ENCODE data around the gene SOHLH2. TPM values are rescaled to one million over a fixed set of nuclear protein-coding genes. Genes with fewer than 3 reads are reported as not detected.
A peak's percentile ranks its signal among the peaks of the same experiment; 100 is the strongest.

Gene SOHLH2, protein sequence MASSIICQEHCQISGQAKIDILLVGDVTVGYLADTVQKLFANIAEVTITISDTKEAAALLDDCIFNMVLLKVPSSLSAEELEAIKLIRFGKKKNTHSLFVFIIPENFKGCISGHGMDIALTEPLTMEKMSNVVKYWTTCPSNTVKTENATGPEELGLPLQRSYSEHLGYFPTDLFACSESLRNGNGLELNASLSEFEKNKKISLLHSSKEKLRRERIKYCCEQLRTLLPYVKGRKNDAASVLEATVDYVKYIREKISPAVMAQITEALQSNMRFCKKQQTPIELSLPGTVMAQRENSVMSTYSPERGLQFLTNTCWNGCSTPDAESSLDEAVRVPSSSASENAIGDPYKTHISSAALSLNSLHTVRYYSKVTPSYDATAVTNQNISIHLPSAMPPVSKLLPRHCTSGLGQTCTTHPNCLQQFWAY
- total RNA-seq (under 1 TPM; 0.11 to 0.28 TPM), polyA plus RNA-seq (under 1 TPM; 0.04 to 0.05 TPM)
- long read RNA-seq, donor 1 = 0 reads
- long read RNA-seq, donor 2 = 0 reads
- long read RNA-seq, donor 3 = 0 reads
- long read RNA-seq, donor 4 = 0 reads
- long read RNA-seq, donor 5 = 0 reads

DNA sequence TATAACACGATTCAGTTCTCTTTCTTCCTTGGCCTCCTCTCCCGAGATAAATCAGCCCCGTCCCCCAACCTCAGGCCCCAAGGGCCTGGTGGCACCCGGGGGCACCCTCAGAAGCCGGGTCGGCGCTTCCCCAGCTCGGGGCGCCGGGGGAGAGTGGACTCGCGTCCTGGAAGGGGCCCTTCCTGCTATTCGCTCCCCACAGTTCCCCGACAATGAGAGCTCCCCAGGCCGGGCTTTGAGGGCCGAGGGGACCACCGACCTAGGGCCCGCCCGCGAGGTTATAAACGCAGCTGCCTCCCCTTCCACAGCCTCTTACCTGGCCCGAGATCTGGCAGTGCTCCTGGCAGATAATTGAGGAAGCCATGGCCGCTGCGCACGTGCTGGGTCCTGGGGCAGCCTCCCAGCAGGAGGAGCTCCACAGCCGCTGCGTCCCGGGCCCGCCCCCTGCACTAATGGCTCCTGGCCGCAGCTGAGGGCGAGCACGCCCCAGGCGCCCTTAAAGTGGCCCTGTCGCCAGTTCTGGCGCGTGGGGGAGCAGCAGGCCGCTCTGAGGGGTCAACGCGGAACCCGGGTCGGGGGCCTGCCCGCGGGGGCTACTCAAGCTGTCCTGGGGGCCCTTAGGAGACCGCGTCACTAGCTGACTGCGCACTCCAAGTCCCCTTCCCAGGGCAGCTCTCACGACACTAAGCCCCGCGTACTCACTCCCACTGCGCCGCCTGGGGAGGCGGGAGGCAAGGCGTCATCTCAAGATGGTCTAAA lies at the start of gene SOHLH2:
TSS of gene SOHLH2 (minus strand) at position 394 of the 759 bp plus-strand sequence. CDS start at position 364, 30 bp downstream.
- Histone ChIP-seq H3K27ac (ENCODE audit: low read depth in 1 of 2, low read length in 1 of 2) (no peak within 1 kb of the TSS), H3K9me3 (ENCODE audit: control insufficient read depth in 4 of 4, insufficient read depth in 3 of 4, low read length in 3 of 4) (peaks cover 0 to 3% (median 0%) of the 10 kb centered on the region in 4 donors), H3K9ac (ENCODE audit: insufficient read depth in 1 of 2, low read length in 2 of 2) (no peak within 1 kb of the TSS), H3K36me3 (ENCODE audit: control insufficient read depth in 4 of 4, insufficient read depth in 4 of 4, low read length in 4 of 4) (no peaks in the 10 kb centered on the region), H3K4me1 (ENCODE audit: control insufficient read depth in 5 of 5, insufficient read depth in 5 of 5, low read length in 5 of 5) (peaks cover 0 to 4% (median 0%) of the 10 kb centered on the region in 5 donors), H3K4me3 (no peak within 1 kb of the TSS), H3K27me3 (ENCODE audit: control insufficient read depth in 3 of 3, insufficient read depth in 3 of 3, low read length in 2 of 3) (no peaks in the 10 kb centered on the region)
- ATAC-seq (ENCODE audit: insufficient read depth, low FRiP score) (no peak), DNase-seq (no peak)
- TF ChIP-seq, protein P1, sequence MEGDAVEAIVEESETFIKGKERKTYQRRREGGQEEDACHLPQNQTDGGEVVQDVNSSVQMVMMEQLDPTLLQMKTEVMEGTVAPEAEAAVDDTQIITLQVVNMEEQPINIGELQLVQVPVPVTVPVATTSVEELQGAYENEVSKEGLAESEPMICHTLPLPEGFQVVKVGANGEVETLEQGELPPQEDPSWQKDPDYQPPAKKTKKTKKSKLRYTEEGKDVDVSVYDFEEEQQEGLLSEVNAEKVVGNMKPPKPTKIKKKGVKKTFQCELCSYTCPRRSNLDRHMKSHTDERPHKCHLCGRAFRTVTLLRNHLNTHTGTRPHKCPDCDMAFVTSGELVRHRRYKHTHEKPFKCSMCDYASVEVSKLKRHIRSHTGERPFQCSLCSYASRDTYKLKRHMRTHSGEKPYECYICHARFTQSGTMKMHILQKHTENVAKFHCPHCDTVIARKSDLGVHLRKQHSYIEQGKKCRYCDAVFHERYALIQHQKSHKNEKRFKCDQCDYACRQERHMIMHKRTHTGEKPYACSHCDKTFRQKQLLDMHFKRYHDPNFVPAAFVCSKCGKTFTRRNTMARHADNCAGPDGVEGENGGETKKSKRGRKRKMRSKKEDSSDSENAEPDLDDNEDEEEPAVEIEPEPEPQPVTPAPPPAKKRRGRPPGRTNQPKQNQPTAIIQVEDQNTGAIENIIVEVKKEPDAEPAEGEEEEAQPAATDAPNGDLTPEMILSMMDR (IDR thresholded peaks at IDR 0.05; ENCODE audit: control extremely low read depth, extremely low read depth) = no peak
- 94 to 96% methylated on average over 52 to 53 of the region's 53 CpGs for WGBS, 2 donors

DNA sequence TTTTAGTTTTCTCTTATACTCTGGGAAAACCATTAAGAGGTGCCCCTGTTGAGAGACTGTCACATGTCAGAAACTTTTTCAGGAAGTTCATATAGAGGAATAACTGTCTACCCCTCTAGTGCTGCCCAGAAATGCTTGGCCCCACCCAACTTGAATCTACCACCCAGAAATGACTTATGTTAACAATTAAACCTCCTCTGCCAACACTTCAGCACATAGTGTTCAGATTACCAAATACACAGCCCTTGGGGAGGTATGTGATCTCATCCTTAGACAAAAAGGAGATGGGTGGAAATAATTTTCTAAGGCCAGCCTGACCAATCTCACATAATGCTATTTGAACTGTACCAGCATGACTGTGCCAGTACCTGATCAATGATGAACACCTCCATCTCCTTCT lies 47.6 kb upstream of the SOHLH2 start:
- no peak overlapping the region for H3K27ac ChIP-seq (ENCODE audit: low read depth in 1 of 2, low read length in 1 of 2)
- no peak overlapping the region for H3K4me3 ChIP-seq
- no peaks in the 10 kb centered on the region for H3K36me3 ChIP-seq (ENCODE audit: control insufficient read depth in 4 of 4, insufficient read depth in 4 of 4, low read length in 4 of 4)
- DNase-seq = no peak
- peaks cover 0 to 3% (median 0%) of the 10 kb centered on the region in 4 donors for H3K9me3 ChIP-seq (ENCODE audit: control insufficient read depth in 4 of 4, insufficient read depth in 3 of 4, low read length in 3 of 4)
- no peaks in the 10 kb centered on the region for H3K27me3 ChIP-seq (ENCODE audit: control insufficient read depth in 3 of 3, insufficient read depth in 3 of 3, low read length in 2 of 3)
- TF ChIP-seq, protein P1 (IDR thresholded peaks at IDR 0.05; ENCODE audit: control extremely low read depth, extremely low read depth) = no peak
- no peak overlapping the region for H3K9ac ChIP-seq (ENCODE audit: insufficient read depth in 1 of 2, low read length in 2 of 2)
- H3K4me1 ChIP-seq (ENCODE audit: control insufficient read depth in 5 of 5, insufficient read depth in 5 of 5, low read length in 5 of 5) = no peaks in the 10 kb centered on the region
- peak; percentile 19 for ATAC-seq (ENCODE audit: insufficient read depth, low FRiP score)

DNA sequence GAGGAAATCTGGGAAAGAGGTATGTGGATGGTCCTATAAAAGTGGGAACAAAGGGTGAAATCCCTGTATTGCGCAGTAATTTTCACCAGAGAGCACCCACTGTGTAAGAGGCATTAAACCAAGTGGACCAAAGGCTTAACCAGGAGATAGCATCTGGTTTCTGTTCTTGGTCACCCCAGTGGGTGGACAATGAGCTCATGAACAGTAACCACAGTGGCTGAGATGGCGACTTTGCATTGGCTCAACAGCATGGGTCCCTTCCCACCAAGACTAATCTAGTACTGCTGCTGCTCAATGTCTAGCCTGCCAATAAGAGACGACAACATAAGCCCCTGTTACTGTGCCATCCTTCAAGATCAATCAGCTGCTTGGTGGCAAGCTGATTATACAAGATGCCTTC lies 46.7 kb upstream of the SOHLH2 start:
- ATAC-seq (ENCODE audit: insufficient read depth, low FRiP score) = no peak
- H3K27ac ChIP-seq (ENCODE audit: low read depth in 1 of 2, low read length in 1 of 2) = no peak overlapping the region
- H3K27me3 ChIP-seq (ENCODE audit: control insufficient read depth in 3 of 3, insufficient read depth in 3 of 3, low read length in 2 of 3) = no peaks in the 10 kb centered on the region
- no peak overlapping the region for H3K9ac ChIP-seq (ENCODE audit: insufficient read depth in 1 of 2, low read length in 2 of 2)
- no peaks in the 10 kb centered on the region for H3K4me1 ChIP-seq (ENCODE audit: control insufficient read depth in 5 of 5, insufficient read depth in 5 of 5, low read length in 5 of 5)
- WGBS, 2 donors = 82 to 89% methylated on average over 3 of the region's 3 CpGs
- no peaks in the 10 kb centered on the region for H3K36me3 ChIP-seq (ENCODE audit: control insufficient read depth in 4 of 4, insufficient read depth in 4 of 4, low read length in 4 of 4)
- no peak overlapping the region for H3K4me3 ChIP-seq
- peaks cover 0 to 3% (median 0%) of the 10 kb centered on the region in 4 donors for H3K9me3 ChIP-seq (ENCODE audit: control insufficient read depth in 4 of 4, insufficient read depth in 3 of 4, low read length in 3 of 4)
- TF ChIP-seq, protein P1 (IDR thresholded peaks at IDR 0.05; ENCODE audit: control extremely low read depth, extremely low read depth) = no peak
- DNase-seq = no peak

All from lung (tissue), 16 donors.